HG03378 (cell line): ENCODE measurements around the gene CAMKK1.

ENCODE experiments used
- ATAC-seq: cut with Tn5 transposase; IDR thresholded peaks from one replicate; pipeline ENCODE4 v1.9.1; 2021; ENCODE audit warnings: mild to moderate bottlenecking, moderate library complexity; ENCODE audit not compliant: unreplicated experiment

Gene CAMKK1

DNA sequence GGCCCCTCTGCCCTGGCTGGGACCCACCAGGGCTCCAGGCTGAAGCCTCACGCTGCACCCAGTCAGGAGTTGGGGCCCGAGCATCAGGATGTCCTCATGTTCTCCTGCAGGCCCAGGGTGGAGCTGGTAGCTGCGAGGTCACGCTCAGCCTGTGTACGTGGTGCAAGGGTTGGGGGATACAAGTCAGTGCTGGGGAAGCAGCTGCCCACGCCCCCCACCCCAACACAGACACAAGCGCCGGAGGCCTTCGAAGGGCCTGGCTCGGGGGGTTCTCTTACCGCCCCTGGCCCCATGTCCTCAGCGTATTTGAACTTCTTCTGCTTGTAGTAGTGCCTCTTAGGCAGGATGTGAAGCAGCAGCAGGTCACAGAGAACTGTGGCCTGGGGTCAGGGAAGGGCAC lies 4.9 kb upstream of the CAMKK1 start:
- no peak for ATAC-seq

DNA sequence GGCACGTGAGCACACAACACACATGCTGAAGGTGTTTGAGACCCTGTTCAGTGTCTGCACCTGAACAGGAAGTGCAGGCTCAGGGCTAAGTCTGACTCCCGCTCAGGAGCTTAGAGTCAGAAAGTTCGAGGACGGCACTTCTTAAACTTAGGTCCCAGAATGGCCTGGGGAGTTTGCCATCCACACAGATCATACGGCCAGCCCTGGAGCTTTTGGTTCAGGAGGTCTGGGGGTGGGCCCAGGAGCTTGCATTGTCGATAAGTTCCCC lies 4.0 kb upstream of the CAMKK1 start:
- no peak for ATAC-seq

DNA sequence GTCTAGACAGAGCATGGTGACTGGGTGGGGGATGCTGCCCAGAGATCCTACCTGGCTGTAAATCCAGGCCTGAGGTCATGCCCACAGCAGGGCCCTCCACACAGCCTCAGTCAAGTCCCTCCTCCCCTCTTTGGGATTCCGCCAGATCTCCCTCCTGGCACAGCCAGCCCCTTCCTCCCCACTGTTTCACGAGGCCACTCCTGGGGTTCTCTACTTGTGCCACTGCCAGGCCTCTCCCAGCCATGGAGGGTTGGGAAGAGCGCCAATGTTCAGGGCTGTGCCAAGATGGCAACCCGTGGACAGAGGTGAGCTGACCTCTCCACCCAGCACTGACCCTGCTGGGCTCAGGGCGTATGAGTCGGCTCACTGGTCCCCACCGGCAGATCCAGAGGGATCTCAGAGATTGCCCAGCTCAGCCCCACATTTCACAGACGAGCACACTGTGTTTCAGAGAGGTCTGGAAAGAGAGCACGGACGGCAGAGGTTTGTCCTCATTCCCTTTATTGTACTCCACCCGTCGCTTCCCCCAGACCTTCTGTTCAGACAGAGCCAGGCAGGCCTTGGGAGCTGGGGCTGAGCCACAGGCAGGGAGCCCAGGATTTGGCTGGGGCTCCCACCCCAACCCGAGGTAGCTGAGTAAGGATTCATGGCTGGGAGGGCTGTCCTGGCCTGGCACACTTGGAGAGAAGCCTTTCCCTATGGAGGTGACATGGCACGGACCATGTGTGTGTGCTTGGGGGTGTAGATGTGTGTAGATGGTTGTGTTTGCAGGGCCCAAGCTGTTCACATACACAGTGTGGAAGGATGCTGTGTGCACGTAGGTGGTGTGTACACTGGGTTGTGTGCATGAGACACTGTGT lies 3.5 kb upstream of the CAMKK1 start:
- no peak for ATAC-seq

DNA sequence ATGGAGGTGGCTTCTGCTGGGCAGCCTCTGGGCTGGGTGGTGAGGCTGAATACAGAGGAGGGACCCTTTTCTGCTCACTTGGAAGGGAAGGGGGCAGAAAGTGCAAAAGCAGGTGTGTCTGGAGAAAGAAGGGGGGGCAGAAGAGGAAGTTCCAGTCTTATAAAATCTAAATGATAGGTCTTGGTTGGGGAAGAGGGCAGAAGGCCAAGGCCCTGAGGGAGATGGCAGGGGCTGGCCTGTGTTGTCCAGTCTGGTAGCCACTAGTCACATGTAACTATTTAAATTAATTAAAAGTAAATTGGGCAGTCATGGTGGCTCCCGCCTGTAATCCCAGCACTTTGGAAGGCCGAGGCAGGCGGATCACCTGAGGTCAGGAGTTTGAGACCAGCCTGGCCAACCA lies 2.5 kb upstream of the CAMKK1 start:
- ATAC-seq: no peak

DNA sequence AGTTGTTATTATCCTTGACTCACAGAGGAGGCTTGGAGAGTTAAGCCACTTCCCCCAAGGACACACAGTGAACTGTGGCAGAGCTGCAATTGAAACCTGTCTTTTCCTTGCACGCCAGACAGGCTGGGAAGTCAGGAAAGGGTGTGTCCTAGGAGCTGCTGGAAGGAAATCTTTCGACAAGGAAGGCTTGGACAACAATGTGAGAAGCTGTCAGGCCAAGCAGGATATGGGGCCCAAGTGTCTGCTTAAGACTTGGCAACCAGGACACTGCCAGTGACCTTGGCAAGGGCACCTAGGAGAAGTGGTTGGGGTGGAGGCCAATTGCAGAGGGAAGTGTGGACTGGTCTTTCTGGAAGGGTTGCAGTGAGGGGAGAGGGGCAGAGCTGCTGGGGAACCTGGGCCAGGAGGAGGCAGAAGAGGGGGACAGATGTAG lies 2.1 kb upstream of the CAMKK1 start:
- no peak for ATAC-seq

DNA sequence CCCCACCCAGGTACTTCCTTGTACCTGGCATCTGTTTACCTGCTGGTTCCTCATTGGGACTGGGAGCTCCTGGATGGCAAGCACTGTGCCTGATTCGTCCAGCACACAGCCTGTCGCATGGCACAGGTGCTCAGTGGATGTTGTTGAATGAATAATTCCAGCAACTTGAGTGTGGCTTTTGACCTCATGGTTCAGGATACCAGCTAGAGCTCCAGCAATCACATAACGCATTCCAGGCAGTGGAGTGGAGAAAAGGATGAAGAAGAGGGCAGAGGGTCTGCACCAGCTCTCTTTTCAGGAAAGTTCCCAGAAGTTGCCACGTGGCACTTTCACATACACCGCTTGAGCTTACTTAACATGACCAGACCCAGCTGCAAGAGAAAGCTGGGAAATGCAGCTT lies 1.3 kb upstream of the CAMKK1 start:
- ATAC-seq: no peak

DNA sequence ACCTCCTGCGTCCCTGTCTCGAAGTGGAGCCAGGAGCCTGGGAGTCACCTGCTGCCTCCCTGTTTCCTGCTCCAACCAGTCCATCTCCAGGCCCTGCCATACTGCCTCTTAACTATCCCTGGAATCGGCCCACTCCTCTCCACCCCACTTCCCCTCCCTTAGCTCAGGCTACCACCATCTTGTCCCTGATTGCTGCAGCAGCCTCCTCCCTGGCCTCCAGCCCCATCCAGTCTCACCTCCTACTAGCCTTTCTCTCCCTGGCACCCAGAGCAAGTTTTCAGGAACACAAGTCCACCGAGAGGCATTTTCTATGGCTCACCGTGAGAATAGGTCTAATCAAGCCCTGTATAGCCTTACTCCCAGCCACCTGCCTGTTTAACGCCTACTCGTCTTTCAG lies 865 bp upstream of the CAMKK1 start:
- no peak for ATAC-seq

DNA sequence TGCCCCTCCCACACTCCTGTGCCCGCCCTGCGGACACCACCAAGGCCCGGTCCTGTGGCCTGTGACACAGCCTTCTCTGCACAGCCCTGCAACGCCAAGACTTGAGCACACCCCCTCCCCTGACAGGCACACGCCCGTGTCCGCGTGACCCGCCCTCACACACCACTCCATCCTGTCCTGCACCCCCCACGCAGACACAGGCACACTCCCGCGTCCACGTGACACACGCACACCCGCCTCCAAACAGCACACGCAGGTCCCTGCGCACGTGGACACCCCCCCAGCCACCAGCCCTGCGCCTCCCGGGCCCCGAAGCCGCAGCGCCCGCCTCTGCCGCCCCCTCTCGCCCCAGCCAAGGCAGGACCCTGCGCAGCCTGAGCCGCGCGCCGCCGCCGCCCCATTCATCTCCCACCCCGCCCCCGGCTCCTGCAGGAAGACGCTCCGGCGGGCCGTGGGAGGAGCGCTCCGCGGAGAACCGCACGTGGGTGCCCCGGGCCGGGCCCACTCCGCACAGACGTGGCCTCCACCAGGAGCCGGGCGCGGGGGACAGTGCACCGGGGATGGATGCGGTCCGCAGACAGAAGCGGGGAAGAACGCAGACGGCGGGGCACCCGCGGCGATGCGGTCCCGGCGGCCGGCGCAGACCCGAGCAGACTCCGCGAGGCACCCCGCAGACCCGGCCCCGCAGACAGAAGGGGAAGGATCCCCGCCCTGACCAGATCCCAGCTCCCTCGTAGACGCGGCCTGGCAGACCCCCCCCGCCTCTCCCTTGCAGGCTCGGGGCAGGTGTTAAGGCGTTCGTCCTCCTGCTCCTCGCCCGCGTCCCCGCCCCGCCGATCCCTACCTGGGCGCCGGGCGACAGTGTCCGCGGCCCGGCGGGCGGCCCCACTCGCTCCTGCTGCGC lies 506 bp downstream of the CAMKK1 start:
- ATAC-seq: peak; percentile 13

DNA sequence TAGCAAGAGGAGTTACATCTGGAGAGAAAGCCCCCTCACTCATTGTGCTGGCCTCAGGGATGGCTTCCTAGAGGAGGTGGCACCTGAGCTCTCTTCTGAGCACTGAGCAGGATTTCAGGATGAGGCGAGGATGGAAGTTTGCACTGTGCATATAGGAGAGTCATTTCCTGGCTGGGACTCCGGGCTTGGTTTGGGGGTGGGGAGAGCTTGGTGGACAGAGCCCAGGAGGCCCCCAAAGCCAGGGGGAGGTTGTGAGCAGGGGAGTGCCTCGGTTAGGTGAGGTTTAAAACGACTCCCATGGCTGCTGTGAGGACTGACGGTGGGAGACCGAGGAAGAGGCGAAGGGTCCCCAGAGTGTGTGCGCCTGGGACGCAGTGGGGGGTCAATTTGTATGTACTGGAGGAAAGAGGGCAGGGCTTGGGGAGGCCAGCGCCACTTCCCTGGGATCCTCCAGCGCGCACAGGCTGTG lies 1.2 kb downstream of the CAMKK1 start:
- no peak for ATAC-seq

DNA sequence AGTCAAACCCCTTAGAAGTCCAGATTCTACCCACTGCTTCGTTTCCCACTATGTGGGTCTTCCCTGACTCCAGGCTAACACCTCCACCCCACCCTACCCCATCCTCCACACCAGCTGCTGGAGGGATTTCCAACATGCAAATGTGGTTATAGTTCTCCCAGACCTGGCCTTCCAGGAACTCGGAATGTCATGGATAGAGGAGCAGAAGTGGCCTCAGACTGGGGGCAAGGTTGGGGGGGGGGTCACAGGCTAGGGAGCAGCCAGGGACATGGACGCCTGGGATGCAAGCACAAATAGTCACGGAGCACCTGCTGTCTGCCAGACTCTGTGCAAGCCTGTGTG lies 2.0 kb downstream of the CAMKK1 start:
- ATAC-seq: no peak

DNA sequence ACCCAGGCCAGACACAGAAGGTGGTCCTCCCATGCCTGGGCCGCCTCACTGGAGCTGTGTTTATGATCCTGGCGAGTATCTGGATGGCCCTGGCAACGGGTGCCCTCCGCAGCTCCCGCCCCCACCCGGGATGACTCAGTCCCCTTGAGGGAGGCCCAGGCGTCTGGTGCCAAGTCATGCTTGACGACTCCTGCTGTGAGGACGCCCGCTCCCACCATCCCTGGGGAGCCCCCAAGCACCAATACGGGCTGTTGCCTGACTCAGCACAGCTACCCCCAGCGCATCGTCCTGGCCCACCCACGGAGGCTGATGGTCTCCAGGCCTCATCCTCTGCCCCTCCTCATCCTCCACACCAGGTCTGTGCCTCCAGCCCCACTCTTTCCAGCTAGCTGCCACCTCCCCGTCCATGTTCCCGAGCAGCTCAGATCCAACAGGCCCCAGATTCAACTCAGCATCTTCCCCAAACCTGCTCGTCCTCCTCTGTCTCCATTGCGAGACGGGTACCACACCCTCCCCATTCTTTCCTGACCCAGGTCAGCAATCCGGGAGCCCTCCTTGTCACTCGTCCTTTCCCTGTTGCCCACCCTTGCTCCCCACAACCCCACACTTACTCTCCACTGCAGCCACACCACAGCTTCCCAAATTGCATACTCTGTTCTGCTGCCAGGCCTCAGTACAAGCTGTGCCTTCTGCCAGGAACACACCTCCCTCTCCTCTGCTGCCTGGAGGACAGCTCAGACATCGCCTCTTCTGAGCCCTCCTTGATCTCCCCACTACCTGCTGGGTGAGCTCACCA lies 2.6 kb downstream of the CAMKK1 start:
- ATAC-seq: no peak

DNA sequence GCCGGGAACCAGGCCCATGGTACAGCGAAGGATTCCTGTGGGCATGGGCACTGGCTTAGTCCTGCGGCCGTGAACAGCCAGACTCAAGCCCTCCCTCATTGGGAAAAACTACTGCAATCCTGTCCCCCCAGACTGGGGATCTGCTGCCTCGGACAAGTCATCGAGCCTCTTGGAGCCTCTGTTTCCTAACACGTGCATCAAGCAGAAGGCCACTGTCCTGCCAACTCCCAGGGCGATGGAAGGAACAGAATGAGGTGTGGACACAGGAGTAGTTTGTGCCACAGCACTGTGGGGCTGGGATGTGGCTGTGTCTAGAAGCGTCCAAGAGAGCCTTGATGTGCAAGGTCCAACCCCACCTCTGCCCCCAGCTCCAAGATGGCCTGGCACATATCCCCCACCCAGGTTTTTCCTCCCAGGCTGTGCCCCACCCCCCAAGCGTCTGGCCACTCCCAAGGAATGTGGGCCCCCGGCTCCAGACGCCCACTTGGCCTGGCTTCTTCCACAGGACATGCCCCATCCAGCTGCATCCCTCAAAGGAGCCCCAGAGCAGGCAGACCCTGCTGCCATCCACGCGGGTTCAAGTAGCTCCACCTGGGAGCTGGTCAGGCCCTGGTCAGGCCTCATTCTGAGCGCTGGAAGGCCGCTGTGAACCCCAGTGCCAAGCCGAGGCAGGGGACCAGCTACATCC lies 3.4 kb downstream of the CAMKK1 start:
- no peak for ATAC-seq

DNA sequence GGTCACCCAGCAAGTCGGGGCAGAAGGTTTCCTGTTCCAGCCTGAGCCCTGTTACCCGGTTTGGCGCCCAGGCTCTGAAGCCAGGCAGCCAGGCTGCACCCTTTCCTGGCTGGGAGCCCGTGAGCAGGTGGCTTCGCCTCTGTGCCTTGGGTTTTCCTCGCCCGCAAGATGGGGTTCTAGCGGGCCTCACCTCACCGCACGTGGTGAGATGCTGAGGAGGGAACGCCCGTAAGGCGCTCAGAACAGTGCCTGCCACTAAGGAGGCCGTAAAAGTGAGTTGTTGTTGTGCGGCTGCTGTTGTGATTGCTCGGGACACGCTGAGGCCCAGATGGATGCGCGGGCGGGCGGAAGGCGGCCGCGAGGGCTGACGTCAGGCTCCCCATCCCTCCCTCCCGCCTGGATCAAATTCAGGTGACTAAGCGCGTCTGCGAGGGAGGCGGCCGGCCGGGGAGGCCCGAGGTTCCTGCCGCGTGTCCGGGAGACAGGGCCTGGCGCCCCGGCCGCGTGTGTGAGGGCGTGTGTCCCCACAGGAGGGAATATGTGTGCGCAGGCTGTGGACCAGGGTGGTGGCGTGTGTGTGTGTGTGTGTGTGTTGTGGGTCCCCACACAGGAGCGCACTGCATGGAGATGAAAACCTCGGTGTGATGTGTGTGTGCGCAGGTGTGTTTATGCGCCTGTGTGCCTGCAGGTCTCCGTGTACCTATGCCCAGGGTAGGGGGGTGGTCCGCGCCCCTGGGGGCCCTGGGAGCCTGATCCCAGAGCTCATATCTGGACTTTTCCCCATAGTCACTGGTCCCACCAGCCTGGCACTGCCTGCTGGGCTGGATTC lies 4.3 kb downstream of the CAMKK1 start:
- no peak for ATAC-seq

DNA sequence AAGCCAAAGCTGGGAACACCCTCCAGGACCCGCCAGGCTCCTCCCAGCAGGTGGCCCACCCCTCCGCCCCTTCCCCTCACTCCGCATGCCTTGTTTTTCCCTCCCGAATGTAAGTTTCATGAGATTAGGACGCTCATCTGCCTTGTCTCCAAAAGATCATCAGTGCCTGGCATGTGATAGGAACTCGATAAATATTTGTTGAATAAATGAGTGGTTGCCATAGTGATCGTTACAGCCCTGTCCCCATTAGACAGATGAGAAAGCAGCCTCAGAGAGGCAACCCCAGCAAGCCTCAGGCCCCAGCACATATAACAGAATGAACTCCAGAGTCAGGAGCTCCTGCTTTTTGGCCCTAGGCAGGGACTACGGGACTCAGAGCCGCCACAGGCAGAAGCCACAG lies 5.0 kb downstream of the CAMKK1 start:
- no peak for ATAC-seq

DNA sequence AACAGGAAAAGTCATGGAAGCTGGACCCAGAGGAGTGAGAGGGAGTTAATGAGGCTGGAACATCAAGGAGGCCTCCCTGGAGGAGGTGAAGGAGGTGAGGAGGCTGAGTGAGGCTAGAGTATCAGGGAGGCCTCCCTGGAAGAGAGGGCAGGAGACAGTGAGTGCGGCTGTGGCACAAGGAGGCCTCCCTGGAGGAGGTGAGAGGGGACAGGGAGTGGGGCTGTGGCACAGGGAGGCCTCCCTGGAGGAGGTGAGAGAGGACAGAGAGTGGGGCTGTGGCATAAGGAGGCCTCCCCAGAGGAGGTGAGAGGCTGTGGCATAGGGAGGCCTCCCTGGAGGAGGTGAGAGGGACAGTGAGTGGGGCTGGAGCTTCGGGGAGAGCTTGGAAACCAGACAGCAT lies 5.5 kb downstream of the CAMKK1 start:
- ATAC-seq: no peak

DNA sequence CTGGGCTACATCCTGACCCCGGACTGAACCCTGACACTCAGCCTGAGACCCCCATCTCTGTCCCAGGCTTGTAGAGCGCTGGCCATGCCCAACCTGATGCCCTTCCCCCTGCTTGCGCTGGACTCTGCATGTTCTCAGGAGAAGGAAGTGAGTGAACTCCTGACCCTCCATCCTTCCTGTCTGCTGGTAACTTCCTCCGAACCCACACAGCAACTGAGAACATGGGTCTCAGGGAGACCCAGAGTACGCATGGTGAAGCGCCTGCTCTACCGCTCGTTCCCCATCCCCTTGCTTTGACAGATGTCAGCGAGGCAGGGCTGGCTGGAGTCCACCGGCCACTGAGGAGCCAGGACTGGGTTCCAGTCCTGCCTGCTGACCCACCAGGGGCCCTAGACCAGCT lies 6.1 kb downstream of the CAMKK1 start:
- no peak for ATAC-seq

DNA sequence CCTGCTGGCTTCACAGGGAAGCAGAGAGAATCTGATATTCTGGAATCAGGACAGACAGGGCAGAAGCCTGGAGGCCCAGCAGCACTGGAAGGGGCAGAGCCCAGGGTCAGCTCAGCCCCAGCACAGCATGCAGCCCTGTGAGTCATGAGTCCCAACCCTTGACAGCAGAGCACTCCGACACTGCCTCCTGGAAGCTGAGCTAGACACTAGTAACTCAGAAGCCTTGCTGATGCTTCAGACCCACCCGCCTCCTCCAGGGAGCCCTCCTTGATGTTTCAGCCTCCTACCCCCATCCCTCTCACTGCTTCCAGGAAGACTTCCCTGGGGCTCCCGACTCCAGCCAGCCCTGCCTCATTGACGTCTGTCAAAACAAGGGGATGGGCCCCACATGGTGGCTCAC lies 6.9 kb downstream of the CAMKK1 start:
- ATAC-seq: no peak

DNA sequence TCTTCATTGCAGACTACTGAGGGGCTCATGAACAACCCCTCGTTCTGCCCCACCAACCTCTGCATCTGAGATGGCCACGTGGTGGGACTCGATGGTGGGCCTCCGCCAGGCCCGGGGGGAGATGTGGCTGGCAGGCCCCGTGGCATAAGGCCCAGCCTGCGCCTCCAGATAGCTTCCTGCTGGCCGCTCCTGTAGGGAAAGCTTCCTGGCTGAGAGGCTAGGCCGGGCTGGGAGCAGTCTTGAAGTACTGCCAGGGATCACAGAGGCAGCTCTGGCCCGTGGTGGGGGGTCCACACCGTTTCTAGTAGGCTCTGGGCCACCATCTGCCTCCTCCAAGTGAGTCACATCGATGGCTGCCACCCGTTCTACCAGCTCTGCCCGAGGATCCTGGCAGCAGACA lies 7.6 kb downstream of the CAMKK1 start:
- ATAC-seq: no peak

DNA sequence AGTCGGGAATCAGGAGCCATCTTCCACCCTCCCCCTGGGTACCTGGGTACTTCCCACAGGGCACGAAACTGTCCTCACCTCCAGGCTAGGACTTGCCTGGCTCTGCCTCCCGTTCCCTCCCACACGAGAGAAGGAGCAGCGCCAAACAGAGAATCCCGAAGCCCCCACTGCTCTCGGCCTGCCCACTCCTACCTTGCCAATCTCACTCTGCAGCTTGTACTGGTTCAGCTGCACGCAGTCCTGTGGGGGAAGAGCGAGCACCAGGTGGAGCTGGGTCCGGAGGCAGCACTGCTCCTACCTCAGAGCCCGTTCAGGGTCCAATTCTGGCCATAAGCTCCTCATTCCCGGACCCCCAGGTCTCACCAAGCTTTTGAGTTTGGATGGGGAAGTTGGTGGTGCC lies 8.7 kb downstream of the CAMKK1 start:
- no peak for ATAC-seq

DNA sequence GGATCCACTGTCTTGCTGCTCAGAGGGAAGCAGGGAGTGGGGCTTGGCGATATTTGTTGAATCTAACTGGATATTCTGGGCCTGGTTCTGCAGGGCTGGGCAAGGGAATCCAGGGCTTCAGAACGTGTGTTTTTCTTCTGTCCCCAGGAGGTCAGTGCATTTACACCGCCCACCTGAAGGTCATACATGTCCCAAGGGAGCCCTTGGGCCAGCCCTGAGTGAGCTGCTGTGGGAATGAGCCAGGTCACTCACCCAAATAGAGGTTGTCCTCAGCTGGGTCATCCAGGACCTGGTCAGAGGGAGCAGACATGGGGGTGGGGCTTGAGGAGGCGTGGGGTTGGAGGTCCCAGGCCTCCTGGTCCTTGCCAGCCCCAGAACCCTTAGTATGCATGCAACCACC lies 10.6 kb downstream of the CAMKK1 start:
- no peak for ATAC-seq
